NCI-H345 treated with DMSO at 0.1 percent for 48 hours (cell line): ENCODE results near the gene HHIPL1.
"Not testable (repeated sequence)": the region's sequence is repeated elsewhere in the genome, so short reads cannot be mapped to it uniquely, and the experiment has no call there.

Experiments used
- DNase-seq: peaks from one replicate; lab custom pipeline; 2025; ENCODE audit not compliant: unreplicated experiment; lab: John Stamatoyannopoulos, UW

The HHIPL1 gene

DNA sequence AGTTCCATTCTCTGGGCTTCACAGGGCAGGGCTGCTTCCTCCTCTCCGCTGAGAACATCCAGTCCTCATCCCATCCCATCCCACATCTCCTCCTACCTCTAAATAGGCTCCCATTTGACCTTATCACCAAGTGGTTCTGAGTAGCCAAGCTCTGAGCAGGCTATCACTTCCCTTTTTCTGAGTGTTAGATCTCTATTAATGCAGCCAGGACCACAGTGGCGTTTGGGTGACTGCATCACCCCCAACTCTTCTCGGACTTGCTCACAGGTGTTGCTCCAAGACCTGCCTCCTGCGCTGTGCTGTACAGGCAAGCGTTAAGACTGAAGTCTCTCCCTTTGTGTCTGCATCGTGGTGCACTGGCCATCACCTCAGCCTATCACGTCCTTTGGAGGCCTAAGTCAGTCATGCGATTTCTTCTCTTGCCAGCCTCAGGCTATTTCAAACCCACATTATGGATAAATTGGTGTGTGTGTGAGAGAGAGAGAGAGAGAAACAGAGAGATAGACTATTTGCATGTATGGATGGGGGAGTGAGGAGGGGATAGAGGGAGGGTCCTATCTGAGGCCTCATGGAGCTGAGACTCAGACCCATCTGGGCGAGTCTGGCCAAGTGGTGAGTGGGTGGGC lies 12.4 kb upstream of the HHIPL1 start:
- no peak for DNase-seq

DNA sequence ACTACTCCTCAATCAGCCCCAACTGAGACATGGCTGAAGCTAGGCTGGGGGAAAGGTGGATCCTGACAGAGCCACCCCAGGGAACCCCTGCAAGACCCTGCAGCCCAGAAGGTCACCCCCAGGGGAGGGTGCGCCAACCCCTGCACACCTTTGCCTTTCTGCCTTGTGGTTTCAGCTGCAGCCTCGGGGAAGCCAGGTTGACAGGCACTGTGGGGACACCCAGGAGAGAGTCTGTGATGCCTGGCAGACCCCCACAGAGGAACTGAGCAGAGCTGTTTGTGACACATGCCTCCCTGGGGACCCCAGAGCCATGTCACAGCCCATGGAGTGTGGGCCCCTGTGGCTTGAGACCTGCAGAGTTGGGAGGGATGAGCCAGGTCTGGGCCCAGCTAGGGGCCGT lies 11.8 kb upstream of the HHIPL1 start:
- no peak for DNase-seq

DNA sequence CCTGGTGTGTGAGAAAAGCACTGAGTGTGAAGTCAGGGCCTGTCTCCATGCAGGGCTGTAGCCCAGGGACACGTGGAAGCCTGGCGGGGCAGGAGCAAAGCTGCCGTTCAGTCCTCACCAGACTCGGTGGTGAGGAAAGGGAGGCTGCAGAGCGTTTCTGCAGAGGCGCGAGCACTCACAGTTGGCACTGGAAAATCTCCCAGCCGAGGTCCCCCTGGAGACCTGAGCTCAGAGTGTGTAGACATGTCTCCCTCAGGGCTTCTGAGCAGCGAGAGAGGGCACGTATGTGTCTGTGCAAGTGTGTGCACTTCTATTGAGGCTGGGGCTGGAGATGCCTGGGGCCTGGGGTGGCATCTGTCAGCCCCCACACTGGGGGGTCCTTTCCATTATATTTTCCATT lies 11.0 kb upstream of the HHIPL1 start:
- DNase-seq, result no peak

DNA sequence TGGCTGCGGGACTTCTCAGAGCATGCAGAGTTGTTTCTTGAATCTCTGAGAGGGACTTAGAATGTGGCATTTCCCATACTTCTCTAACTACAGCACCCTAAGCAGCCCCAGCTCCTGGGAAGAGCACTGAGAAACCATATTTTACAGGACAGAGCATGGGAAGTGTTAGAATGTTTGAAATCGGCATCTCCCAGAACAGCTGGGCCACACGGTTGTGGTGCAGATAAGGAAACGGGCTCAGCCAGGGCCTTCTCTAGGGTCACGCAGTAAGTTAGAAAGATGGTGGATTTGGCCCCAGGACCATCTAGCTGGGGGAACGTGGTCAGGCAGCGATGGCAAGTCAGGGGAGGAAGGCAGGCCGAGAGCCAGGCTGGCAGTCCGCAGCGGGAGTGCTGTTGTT lies 10.5 kb upstream of the HHIPL1 start:
- DNase-seq, result no peak

DNA sequence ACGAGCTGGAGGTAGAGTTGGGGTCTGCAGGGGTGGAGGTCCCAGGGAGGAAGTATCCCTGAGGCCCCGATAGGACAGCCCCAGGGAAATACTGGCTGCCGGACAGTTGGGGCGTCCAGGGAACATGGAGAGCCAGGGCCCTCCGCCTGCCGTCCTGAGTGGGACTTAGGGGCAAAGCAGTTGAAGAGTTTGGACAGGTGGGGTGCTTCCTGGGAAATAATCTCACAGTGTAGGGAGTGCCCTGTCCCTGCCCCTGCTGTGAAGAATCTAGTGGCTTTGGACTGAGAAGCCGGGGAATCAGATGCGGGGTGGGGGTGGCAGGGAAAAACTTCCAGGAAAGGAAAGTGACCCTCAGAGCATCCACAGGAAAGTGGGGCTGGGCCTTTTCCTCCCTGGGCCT lies 9.8 kb upstream of the HHIPL1 start:
- DNase-seq, result no peak

DNA sequence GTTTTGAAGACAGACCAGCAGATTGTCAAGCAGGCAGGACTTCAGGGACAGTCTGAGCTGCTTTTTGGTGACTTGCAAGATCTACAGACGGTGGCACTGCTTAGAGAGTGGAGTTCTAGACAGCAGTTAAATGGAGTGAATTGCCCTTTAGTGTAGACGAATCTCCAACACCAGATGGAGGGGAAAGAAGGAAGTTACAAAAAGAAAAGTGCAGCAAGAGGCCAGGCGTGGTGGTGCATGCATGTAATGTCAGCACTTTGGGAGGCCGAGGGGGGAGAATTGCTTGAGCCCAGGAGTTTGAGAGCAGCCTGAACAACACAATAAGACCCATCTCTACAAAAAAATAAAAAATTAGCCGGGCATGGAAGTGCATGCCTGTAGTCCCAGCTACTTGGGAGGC lies 8.4 kb upstream of the HHIPL1 start:
- no peak for DNase-seq

DNA sequence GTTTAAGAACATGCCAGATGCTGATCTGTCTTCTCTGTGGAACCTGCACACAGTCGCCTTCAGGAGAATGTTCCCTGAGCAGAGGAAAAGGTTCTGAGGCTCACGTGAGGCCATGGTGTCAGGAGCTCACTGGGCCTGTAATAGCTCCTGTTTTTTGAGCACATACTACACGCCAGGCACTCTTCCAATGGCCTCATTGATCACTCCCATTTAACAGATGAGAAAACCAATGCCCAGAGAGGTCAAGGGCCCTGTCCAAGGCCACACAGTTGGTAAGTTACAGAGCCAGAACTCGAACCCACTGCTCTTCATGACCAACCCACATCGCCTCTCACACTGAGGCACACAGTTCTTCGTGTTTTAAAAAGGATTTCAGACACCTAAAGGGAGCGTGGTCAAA lies 7.3 kb upstream of the HHIPL1 start:
- DNase-seq, result no peak

DNA sequence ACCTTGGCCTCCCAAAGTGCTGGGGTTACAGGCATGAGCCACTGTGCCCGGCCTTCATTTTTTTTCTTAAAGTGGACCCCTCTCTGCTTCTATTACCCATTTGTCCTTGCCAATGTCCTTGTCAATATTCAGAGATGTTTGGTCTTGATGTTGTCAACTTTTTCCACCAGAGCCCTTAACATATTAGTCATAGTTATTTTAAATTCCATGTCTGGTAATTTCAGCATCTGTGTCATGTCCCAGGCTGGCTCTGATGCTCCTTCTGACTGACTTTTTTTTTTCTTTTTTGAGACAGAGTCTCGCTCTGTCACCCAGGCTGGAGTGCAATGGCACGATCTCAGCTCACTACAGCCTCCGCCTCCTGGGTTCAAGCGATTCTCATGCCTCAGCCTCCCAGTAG lies 2.2 kb upstream of the HHIPL1 start:
- not testable (repeated sequence) for DNase-seq

DNA sequence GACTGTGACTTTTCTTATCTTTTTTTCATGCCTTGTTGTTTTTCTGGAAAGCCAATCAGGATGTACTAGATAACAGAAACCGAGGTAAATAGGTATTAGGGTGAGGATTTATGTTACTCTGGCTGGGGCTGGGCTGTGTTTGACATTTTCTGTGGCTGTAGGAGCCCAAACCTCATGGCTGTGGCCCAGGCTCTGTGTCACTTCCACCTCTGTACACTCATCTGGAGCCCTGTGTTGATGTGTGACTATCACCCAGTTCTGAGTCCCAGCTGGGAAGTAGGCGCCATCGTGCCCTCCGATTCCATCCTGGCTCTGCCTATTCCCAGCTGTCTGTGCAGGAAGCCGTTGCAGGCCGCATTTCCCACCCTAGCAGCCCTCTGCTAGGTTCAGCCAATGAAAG lies 1.6 kb upstream of the HHIPL1 start:
- DNase-seq, result no peak

DNA sequence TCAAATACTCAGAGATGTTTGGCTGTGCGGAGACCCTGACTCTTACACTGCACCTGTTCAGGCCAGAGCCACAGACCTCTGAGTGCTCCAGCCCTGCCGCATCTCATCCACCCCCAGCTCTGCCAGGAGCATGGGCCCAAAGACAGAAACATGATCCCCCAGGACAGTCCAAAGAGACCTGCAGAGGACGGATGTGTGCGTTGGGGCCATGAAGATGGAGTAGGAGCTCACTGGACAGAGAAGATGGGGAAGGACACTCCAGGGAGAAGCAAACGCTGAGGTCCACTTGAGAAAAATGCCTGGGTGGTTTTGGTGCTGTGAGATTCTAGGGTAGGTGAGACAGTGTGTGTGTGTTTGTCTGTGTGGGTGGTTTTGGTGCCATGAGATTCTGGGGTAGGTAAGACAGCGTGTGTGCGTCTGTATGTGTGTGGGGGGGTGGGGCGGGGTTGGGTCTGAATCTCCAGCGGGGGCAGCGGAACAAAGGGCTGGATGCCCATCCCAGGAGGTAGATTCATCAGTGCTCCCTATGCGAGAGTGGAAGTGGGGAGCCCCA lies 818 bp upstream of the HHIPL1 start:
- no peak for DNase-seq

DNA sequence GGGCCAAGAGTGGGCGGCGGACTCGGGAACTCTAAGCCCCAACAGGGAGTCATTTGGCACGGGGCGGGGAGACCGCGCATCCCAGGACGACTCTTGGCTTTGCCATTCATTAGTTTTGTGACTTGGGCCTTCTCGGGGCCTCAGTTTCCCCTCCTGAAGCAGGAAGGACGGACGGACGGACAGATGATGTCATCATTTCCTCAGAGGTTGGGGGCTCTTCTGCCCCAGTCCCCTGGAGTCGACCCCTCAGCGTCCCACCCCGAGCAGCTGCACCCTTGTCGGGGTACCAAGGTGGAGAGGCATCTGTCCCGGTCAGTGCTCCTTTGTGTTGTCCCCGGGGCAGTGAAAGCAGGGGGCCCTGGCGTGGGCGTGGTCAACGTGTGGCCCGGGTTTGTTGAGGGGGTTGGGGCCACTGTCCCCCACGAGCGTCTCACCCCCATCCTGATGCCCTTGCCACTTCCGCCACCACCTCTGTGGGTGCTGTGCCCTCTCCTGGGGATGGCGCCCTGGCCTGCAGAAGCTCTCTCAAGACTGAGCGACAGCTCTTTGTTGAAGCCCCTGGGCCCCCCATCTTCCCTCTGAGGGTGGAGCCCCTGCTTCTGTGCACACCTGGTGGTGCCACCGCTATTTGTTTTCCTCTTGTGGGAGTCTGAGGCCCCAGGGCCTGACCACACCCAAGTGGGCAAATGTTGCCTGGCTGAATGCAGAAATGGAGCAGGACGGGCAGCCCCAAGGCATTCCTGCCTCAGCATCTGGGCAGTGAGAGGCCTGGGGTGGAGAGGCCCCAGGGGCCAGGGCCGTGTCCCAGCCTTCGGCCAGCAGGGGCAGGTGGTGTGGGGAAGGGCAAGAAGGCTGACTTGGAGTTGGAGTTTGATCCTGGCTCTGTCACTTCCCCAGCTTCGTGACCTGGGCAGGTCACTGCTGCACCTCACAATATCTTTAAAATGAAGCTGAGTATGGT lies 896 bp downstream of the HHIPL1 start:
- no peak for DNase-seq

DNA sequence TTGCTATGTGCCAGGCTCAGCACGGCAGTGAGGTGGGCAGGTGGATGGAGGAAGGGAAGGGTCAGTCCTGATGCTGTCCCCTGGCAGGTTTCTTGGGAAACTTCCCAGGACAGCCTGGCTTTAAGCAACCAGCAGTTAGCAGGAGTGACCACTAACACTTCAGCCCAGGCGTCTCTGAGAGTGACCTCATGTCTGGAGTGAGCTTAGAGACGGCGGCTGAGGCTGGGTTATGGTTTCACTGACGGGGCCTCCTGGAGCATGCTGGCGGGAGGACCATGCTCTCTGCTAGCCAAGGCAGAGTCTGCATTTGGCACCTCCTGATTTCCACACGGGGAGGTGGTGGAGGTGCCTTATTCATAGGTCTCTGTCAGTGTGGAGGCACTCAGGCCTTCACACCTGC lies 2.5 kb downstream of the HHIPL1 start:
- no peak for DNase-seq

DNA sequence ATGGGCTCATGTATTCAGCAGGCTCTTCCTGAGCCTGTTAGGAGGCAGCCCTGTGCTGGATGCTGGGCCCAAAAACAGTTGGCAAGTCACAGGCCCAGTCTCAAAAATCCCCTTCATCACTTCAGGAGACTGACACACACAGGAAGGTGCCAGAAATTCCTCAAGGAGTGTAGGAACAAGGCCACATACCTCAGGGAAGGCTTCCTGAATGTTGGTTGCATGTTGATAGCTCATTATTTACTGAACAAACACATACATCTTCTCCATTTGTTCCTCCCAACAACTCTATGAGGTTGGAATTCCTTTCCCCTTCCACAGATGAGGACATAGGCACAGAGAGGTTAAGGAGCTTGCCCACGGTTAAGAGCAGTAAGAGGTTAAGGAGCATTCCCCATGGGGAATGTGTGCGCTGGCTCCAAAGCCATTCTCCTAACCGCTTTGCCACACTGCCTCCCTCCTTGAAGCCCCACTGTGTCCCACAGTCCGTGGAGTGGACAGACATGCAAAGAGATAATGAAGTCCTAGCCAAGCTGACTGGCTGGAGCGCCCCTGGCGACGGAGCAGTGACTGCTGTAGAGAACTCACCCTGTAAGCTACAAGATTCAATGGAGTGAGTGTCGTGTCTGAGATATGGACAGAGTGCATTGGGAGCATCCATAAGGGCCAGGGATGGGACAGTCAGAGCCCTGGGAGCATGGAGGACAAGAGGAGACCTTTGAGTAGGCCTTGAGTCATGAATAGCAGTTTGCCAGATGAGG lies 3.3 kb downstream of the HHIPL1 start:
- DNase-seq, result no peak

DNA sequence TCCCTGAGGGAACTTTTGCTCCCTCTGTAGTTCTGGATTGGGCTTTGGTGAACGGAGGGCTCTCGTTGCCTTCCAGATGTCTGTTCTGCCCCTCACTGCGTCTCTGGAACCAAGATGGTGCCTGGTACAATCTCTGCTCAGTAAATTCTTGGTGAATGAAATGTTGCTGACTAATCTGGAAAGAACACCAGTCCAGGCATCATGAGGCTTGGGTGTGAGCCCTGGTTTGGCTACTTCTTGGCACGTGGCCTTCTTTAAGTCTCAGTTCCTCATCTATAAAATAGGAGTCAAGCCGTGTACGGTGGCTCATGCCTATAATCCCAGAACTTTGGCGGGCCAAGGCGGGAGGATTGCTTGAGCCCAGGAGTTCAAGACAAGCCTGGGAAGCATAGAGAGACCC lies 4.3 kb downstream of the HHIPL1 start:
- DNase-seq, result no peak

DNA sequence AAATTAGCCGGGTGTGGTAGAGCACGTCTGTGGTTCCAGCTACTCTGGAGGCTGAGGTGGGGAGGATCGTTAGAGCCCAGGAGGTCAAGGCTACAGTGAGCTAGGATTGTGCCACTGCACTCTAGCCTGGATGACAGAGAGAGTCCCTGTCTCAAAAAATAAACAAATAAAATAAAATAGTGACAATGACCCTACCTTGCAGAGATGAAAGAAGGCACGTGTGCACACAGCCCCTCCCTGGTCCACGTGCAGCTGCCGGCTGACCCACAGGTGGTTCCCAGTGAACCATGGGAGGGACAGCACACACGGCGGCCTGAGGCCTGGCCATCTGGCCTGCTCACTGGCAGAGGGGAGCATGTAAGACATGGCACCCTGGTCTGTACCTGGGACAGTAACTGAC lies 4.7 kb downstream of the HHIPL1 start:
- no peak for DNase-seq

DNA sequence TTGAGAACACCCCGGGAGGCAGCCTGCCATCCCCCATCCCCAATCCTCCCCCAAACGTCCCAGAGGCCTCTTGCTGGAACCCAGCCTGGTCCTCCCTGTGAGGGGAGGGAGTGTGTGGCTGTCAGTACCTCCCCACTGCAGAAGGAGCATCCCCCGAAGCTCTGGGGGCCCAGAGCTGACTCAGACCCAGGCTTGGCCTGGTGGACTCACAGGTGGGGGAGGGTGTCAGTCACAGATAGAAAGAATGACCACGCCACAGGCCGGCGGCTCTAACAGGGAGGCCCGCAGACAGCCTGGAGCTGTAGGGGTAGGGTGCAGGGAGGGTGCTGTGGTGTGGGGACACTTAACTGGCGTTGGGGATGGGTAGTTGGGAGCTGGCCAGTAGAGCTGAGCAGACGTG lies 5.3 kb downstream of the HHIPL1 start:
- no peak for DNase-seq

DNA sequence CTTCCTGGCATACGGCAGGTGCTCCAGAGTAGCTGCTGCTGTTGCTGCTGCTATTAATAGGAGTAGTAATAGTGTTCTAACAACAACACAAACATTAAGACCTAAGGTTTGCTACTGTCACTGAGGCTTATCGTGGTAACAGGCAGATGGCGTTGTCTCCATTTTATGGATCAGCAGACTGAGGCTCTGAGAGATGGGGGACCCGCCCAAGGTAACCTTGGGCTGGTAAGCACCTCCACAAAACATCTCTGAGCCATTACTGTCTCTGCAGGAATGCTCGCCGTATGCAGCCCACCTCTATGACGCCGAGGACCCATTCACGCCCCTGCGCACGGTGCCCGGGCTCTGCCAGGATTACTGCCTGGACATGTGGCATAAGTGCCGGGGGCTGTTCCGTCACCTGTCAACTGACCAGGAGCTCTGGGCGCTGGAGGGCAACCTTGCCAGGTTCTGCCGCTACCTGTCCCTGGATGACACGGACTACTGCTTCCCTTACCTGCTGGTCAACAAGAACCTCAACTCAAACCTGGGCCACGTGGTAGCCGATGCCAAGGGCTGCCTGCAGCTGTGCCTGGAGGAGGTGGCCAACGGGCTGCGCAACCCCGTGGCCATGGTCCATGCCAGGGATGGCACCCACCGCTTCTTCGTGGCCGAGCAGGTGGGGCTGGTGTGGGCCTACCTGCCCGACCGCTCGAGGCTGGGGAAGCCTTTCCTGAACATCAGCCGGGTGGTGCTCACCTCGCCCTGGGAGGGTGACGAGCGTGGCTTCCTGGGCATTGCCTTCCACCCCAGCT lies 7.2 kb downstream of the HHIPL1 start:
- DNase-seq, result no peak

DNA sequence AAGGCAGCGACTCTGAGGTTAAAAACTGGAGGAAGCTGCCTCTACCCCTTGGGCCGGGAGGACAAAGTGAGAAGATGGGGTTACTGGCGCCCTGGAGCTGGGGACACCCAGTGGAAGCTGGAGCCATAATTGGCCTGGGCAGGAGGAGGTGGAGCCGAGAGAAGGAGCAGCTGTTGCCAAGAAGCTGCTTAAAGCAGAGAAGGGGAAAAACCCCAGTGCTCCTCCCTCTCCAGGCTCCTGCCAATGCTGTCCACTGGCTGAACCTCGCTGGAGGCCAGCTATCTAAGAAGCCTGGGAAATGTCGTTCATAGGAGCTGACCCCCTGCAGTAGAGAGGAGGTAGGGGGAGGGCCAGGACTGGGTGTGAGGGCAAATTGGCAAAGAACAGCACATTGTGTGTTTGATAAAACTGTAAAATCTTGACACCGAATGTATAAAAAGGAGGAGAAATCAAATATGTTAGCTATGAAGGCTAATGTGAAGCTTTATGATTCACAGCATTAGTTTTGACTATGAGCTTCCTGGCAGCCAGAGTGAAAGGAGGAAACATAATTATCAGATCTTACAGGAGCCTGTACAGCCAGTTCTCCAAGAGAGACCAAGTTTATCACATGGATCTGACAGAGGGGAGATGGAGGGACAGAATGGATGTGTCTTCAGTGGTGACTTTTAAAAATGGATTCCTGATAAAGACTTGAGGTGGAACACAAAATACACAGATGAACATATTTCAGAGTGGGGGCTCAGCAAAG lies 9.5 kb downstream of the HHIPL1 start:
- no peak for DNase-seq

DNA sequence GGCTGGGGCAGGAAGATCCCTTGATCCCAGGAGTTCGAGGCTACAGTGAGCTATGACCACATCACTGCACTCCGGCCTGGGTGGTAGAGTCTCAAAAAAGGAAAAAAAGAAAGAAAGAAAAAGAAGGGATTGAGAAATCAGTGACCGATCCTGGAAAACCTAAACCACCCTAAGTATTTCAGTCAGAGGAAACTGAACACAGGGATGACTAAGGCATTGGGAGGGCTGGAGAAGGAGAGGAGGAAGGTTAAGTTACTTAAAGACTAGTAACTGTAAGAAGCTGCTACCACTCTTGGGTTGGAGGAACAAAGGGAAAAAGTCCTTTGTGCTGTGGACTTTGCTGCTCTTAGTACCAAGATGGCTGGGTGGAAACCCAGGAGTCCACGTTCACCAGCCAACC lies 10.6 kb downstream of the HHIPL1 start:
- DNase-seq, result no peak

DNA sequence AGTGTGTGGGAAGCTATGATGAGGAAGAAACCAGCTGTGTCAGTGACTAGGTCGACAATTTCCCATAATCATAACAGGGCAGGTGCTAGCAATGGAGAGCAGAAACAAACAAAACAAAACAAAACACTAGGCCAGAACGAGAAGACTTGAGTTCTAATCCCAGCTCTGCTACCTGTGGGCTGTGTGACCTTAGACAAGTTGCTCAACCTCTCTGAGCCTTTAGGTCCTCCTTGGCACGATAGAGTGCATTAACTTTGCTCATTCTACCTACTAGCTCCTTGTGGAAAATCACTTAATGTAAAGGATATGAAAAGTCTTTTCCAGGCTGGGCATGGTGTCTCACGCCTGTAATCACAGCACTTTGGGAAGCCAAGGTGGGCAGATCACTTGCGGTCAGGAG lies 11.2 kb downstream of the HHIPL1 start:
- DNase-seq, result no peak
